Esophagus muscularis mucosa (tissue), 4 donors: Measurements from ENCODE around the gene BRD7. TPM values are rescaled to one million over a fixed set of nuclear protein-coding genes. Genes with fewer than 3 reads are reported as not detected.

ENCODE experiments used
- DNase-seq: peaks from one replicate; pipeline ENCODE4 v3.0.0-alpha.2; 2017; ENCODE audit errors: extremely low spot score
- H3K27ac ChIP-seq, 4 donors: fragments of 200-600 bp; sonication (generic); replicated peaks in 1 of 4; 1 replicate in 3 of 4; 2 replicates in 1 of 4; pipeline ENCODE4 v1.5.1; 2016 to 2019; ENCODE audit warnings: mild to moderate bottlenecking in 1 of 4
- H3K27me3 ChIP-seq, 4 donors: fragments of 200-600 bp; sonication (generic); one replicate each; pipeline versions ENCODE4 v1.5.1 to v1.6.0; 2016 to 2019
- H3K36me3 ChIP-seq, 4 donors: fragments of 200-600 bp; sonication (generic); one replicate each; pipeline ENCODE4 v1.5.1; 2016 to 2019
- H3K4me1 ChIP-seq, 4 donors: fragments of 200-600 bp; sonication (generic); one replicate each; pipeline ENCODE4 v1.5.1; 2016 to 2019
- H3K4me3 ChIP-seq, 4 donors: fragments of 200-600 bp; sonication (generic); 1 replicate in 2 of 4; 2 replicates in 2 of 4; pipeline ENCODE4 v1.5.1; 2016 to 2019; ENCODE audit warnings: mild to moderate bottlenecking in 4 of 4, moderate library complexity in 1 of 4
- H3K9me3 ChIP-seq, 4 donors: fragments of 200-600 bp; sonication (generic); 1 replicate in 3 of 4; 2 replicates in 1 of 4; pipeline ENCODE4 v1.5.1; 2016 to 2019
- CTCF ChIP-seq, 3 experiments: fragments of 200-600 bp in 2 of 3; fragments of 450-650 bp in 1 of 3; sonication (generic) in 2 of 3; IDR thresholded peaks; one replicate each; pipeline ENCODE4 v1.5.1; 2017 to 2019; ENCODE audit warnings: antibody characterized with exemption in 3 of 3, mild to moderate bottlenecking in 2 of 3, moderate library complexity in 1 of 3
- EP300 ChIP-seq: sonication (generic); formaldehyde crosslinking; IDR thresholded peaks from one replicate; pipeline ENCODE4 v1.6.1; 2017; ENCODE audit warnings: antibody characterized with exemption
- POLR2A ChIP-seq: fragments of 450-650 bp; IDR thresholded peaks from one replicate; pipeline ENCODE4 v1.6.1; 2017; ENCODE audit warnings: antibody characterized with exemption, moderate library complexity, mild to moderate bottlenecking, low read depth
- POLR2AphosphoS5 ChIP-seq, 2 donors: sonication (generic); formaldehyde crosslinking; IDR thresholded peaks; one replicate each; pipeline ENCODE4 v1.6.1; 2017; ENCODE audit warnings: antibody characterized with exemption in 2 of 2
- WGBS: methylation state at CpG from one replicate; pipeline ENCODE4 v1.1.5; 2018; 5-methylcytosine and 5-hydroxymethylcytosine counted together
- intact Hi-C: fragments of 100-400 bp; cut with DNase I; formaldehyde crosslinking; loops from one replicate; pipeline ENCODE4 v1.15.1; 2023
- total RNA-seq, 4 donors: library from RNA; depleted of rRNA; stranded (reverse); fragments of >200 nt; gene quantifications; one replicate each; pipeline versions ENCODE4 v1.1.0 to v1.2.1, GENCODE V29; 2016

Gene BRD7
- total RNA-seq, 4 donors from 2014 or later: 49.5 to 68.1 (median 56.5) TPM

- WGBS: 90% methylated on average over 5 of the region's 5 CpGs
- DNase-seq: peak; percentile 75
- H3K4me3 ChIP-seq: no peak overlapping the region
- intact Hi-C loops: no loop called here
- no peaks in the 10 kb centered on the region for H3K27me3 ChIP-seq
- H3K9me3 ChIP-seq: no peaks in the 10 kb centered on the region
- no peaks in the 10 kb centered on the region for H3K36me3 ChIP-seq
- H3K27ac ChIP-seq: no peak overlapping the region
- no peaks in the 10 kb centered on the region for H3K4me1 ChIP-seq
- no peak for TF ChIP-seq EP300
These were observed 32.6 kb upstream of the BRD7 start for GRCh38 chr16:50401355-50401754.

DNA sequence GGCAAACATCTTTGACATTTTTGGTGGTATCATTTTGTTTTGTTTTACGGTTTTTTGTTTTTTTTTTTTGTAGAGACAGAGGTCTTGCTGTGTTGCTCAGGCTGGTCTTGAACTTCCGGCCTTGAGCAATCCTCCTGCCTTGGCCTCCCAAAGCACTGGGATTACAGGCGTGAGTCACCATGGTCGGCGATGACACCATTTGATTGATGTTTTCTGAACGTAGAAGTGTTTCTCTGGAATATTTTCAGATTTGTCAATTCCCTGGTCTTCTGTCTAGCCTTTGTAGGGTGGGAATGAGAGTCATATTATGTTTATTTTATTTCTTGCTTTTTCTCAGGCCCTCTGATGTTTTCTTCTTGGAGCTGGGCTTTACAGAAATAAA lies 32.2 kb upstream of the BRD7 start:
- WGBS: 87% methylated on average over 6 of the region's 6 CpGs
- DNase-seq: peak; percentile 4
- intact Hi-C loops: no loop called here
- Histone ChIP-seq H3K9me3 (no peaks in the 10 kb centered on the region), H3K27me3 (no peaks in the 10 kb centered on the region), H3K36me3 (no peaks in the 10 kb centered on the region), H3K4me1 (no peaks in the 10 kb centered on the region), H3K4me3 (no peak overlapping the region), H3K27ac (no peak overlapping the region)
- TF ChIP-seq CTCF (IDR thresholded peaks at IDR 0.05) (no peak), POLR2A (no peak), POLR2AphosphoS5 (IDR thresholded peaks at IDR 0.05) (no peak), EP300 (no peak)

DNA sequence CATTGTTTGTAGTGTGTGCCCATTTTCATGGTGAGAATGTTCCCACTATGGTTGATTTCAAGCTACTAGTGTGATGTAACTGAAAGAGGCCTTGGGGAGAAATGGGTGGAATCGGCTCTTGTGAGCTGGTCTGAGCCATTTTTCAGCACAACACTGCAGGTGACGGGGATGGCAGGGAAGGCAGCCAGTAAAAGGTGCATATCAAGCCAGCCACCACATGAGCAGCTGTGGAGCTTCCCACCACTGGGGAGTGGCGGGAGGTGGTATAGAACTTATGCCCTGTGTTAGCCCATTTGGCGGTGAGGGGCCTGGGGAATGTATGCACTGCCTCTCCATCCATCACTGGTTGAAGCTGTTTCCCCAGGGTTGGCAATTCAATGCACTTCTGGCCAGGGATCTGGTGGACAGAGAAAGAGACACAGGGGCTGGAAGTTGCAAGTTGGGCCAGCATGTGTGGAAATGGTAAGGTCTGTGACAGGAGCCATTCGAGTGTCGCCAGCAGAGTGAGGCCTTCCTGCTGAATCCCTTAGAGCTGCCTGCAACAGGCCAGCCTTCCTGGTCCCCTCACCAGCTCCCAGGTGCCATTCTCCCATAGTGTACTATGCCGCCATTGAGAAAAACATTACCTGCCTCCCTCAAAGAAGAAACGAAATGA lies 31.7 kb upstream of the BRD7 start:
- TF ChIP-seq EP300: no peak
- TF ChIP-seq POLR2A: no peak
- no peak for TF ChIP-seq CTCF (IDR thresholded peaks at IDR 0.05)
- TF ChIP-seq POLR2AphosphoS5 (IDR thresholded peaks at IDR 0.05): no peak
- no peaks in the 10 kb centered on the region for H3K36me3 ChIP-seq
- no peak overlapping the region for H3K27ac ChIP-seq
- WGBS: 94% methylated on average over 7 of the region's 8 CpGs
- intact Hi-C loops: no loop called here
- H3K9me3 ChIP-seq: no peaks in the 10 kb centered on the region
- no peaks in the 10 kb centered on the region for H3K27me3 ChIP-seq
- H3K4me1 ChIP-seq: no peaks in the 10 kb centered on the region
- peak; percentile 39 for DNase-seq
- no peak overlapping the region for H3K4me3 ChIP-seq

- Histone ChIP-seq H3K27ac (no peak overlapping the region), H3K9me3 (no peaks in the 10 kb centered on the region), H3K27me3 (no peaks in the 10 kb centered on the region), H3K36me3 (no peaks in the 10 kb centered on the region), H3K4me3 (no peak overlapping the region), H3K4me1 (no peaks in the 10 kb centered on the region)
- TF ChIP-seq CTCF (IDR thresholded peaks at IDR 0.05) (no peak), POLR2A (no peak), POLR2AphosphoS5 (IDR thresholded peaks at IDR 0.05) (no peak), EP300 (no peak)
- intact Hi-C loops: no loop called here
- WGBS: 93% methylated on average over 3 of the region's 3 CpGs
- peak; percentile 62 for DNase-seq
These were observed 30.6 kb upstream of the BRD7 start for GRCh38 chr16:50399411-50399810.

- Histone ChIP-seq H3K27ac (no peak overlapping the region), H3K9me3 (no peaks in the 10 kb centered on the region), H3K27me3 (no peaks in the 10 kb centered on the region), H3K4me1 (no peaks in the 10 kb centered on the region), H3K4me3 (no peak overlapping the region), H3K36me3 (no peaks in the 10 kb centered on the region)
- no peak for TF ChIP-seq CTCF (IDR thresholded peaks at IDR 0.05)
- no peak for TF ChIP-seq EP300
- TF ChIP-seq POLR2A: no peak
- 92% methylated on average over 5 of the region's 5 CpGs for whole genome bisulfite sequencing
- intact Hi-C loops: no loop called here
- DNase-seq: no peak
These were observed 29.5 kb upstream of the BRD7 start for GRCh38 chr16:50398336-50398735.
